Measurements from ENCODE around the gene PPP4C. TPM values are rescaled to one million over a fixed set of nuclear protein-coding genes. Genes with fewer than 3 reads are reported as not detected.

Gene PPP4C
- total and polyA plus RNA-seq, 11 donors: 29.9 to 89.0 (median 43.5) TPM

DNA sequence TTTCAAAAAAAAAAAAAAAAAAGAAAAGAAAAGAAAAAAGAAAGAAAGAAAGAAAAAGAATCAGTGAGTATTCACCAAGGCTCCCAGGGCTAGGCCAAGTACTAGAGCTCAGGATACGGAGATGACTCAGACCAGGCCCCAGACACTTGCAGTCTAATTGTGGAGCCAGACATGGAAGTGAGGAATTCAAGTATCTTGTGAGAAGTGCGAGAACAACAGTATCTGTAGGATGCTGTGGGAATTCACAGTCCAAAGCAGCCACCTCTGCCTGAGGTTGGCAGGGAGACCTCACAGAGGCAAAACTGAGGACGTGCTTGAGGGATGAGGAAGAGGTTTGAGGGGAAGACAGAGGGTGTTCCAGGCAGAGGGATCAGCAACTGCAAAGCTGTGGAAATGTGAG is 24.3 kb upstream of the PPP4C start:
- Histone ChIP-seq H3K27ac (no peak overlapping the region), H3K27me3 (no peaks in the 10 kb centered on the region), H3K4me3 (no peak overlapping the region), H3K36me3 (no peaks in the 10 kb centered on the region), H3K9me3 (no peaks in the 10 kb centered on the region), H3K4me1 (peaks cover 0 to 27% (median 11%) of the 10 kb centered on the region in 12 donors)
- TF ChIP-seq, protein P1, sequence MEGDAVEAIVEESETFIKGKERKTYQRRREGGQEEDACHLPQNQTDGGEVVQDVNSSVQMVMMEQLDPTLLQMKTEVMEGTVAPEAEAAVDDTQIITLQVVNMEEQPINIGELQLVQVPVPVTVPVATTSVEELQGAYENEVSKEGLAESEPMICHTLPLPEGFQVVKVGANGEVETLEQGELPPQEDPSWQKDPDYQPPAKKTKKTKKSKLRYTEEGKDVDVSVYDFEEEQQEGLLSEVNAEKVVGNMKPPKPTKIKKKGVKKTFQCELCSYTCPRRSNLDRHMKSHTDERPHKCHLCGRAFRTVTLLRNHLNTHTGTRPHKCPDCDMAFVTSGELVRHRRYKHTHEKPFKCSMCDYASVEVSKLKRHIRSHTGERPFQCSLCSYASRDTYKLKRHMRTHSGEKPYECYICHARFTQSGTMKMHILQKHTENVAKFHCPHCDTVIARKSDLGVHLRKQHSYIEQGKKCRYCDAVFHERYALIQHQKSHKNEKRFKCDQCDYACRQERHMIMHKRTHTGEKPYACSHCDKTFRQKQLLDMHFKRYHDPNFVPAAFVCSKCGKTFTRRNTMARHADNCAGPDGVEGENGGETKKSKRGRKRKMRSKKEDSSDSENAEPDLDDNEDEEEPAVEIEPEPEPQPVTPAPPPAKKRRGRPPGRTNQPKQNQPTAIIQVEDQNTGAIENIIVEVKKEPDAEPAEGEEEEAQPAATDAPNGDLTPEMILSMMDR (IDR thresholded peaks at IDR 0.05): no peak
- no peak for TF ChIP-seq POLR2A (IDR thresholded peaks at IDR 0.05)
- intact Hi-C loops (cut with DNase I): loop anchor here in 1 of 10 donors (5.0 kb wide), 1 partner anchor 49 kb away; no protein-coding TSS in a partner anchor
- DNase-seq (no peak), ATAC-seq (no peak)
- 85 to 91% (median 86%) methylated on average over 3 of the region's 3 CpGs for WGBS, 4 donors

DNA sequence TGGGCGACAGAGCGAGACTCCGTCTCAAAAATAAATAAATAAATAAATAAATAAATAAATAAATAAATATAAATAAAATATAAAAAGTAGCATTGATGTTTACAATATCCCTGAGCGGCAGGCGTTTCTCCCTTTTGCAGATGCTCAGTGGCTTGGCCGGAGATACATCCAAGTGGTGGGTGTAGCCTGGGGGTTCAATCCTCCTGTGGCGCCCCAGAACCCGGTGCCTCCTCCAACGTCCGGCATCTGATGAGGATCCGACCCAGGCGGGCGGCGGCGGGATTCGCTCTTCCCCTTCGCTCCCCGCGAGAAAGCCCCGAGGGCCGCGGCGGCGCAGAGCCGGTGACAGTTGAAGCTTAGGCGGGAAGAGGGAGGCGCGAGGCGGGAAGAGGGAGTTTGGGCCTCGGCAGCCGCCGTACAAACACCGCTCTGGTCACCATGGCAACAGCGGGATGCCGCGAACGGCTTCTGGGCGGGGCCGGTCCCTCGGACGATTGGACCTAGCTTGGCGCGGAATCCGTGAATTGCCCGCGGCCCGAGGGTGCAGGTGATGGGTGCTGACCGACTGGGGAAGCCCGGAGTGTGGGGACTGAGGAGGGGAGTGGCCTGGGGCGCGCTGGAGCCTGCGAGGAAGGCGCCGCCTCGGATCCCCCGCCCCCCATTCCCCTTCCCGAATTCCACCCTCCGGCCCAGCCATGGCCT is 23.0 kb upstream of the PPP4C start:
- WGBS, 4 donors: 4 to 5% (median 4%) methylated on average over 50 to 58 of the region's 58 CpGs
- no peak for TF ChIP-seq POLR2A (IDR thresholded peaks at IDR 0.05)
- TF ChIP-seq, protein P1 (IDR thresholded peaks at IDR 0.05): no peak
- no peaks in the 10 kb centered on the region for H3K36me3 ChIP-seq
- no peaks in the 10 kb centered on the region for H3K27me3 ChIP-seq
- intact Hi-C loops (cut with DNase I): loop anchor here in 1 of 10 donors (5.0 kb wide), 1 partner anchor 51 kb away; no protein-coding TSS in a partner anchor
- peak overlapping the region in 6 of 12 donors; percentile 1 to 64 (median 42) for H3K27ac ChIP-seq
- H3K4me3 ChIP-seq: peak overlapping the region; percentile 40 to 91 (median 76)
- DNase-seq (peak; percentile 94 to 97 (median 95)), ATAC-seq (peak; percentile 90 to 98 (median 93))
- H3K4me1 ChIP-seq: peaks cover 0 to 27% (median 11%) of the 10 kb centered on the region in 12 donors
- no peaks in the 10 kb centered on the region for H3K9me3 ChIP-seq

DNA sequence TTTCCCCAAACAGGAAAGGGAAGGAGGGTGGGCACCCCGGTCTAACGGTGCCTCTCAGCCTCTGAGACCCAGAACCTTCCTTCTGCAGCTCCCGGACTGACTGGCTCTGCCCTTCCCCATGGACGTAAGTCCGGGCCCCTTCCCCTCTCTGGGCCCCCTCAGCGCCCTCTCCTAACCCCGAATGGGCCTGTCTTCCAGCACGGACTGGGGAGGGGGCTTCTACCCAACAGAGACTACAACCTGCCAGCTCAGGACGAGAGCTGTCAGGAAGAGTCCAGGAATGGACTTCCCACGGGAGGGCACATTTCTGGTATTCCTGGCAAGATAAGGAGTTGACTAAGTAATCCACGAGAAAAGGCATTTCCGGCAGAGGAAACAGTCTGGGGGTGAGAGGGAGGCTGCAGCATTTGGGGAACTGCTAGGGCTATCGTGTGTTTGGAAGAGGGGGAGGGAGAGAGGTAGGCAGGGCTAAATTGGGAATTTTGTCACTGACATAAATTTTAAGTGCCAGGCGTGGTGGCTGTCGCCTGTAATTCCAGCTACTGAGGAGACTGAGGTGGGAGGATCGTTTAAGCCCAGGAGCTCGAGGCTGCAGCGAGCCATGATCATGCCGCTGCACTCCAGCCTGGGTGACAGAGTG is 22.3 kb upstream of the PPP4C start:
- Histone ChIP-seq H3K9me3 (no peaks in the 10 kb centered on the region), H3K27ac (peak overlapping the region in 6 of 12 donors; percentile 1 to 64 (median 42)), H3K4me1 (peaks cover 0 to 27% (median 11%) of the 10 kb centered on the region in 12 donors), H3K36me3 (no peaks in the 10 kb centered on the region), H3K4me3 (peak overlapping the region; percentile 40 to 91 (median 76)), H3K27me3 (no peaks in the 10 kb centered on the region)
- TF ChIP-seq POLR2A (IDR thresholded peaks at IDR 0.05): no peak
- TF ChIP-seq, protein P1 (IDR thresholded peaks at IDR 0.05): no peak
- intact Hi-C loops (cut with DNase I): loop anchor here in 1 of 10 donors (5.0 kb wide), 1 partner anchor 51 kb away; no protein-coding TSS in a partner anchor
- DNase-seq (no peak), ATAC-seq (peak in 3 of 4 donors; percentile 10 to 36 (median 17))
- 2 to 6% (median 5%) methylated on average over 16 to 19 of the region's 19 CpGs for WGBS, 4 donors

DNA sequence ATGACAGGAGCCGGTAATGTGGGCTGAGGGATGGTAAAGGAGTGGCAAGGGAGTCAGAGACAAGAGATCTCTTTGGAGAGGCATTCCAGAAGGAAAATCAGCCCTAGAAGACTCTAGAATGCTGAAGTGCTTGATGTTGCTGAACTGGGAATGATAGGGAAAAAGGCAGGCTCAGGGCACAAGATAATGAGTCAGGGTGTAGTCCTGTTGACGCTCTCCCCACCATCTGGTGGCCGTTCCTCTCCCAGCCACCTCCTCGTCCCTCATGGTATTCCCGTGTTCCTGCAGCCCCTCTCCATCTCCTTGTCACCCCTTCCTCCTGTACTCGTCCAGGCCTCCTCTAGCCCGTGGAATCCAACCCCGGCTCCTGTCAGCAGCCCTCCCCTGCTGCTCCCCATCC is 21.3 kb upstream of the PPP4C start:
- Histone ChIP-seq H3K4me1 (peaks cover 0 to 27% (median 11%) of the 10 kb centered on the region in 12 donors), H3K27ac (no peak overlapping the region), H3K36me3 (no peaks in the 10 kb centered on the region), H3K9me3 (no peaks in the 10 kb centered on the region), H3K4me3 (no peak overlapping the region), H3K27me3 (no peaks in the 10 kb centered on the region)
- intact Hi-C loops (cut with DNase I): loop anchor here in 1 of 10 donors (5.0 kb wide), 1 partner anchor 52 kb away; no protein-coding TSS in a partner anchor
- TF ChIP-seq, protein P1 (IDR thresholded peaks at IDR 0.05): no peak
- TF ChIP-seq POLR2A (IDR thresholded peaks at IDR 0.05): no peak
- no peak for DNase-seq
- ATAC-seq: no peak
- 84% methylated on average over 8 of the region's 8 CpGs for WGBS, 4 donors
